Ishikawa (cell line): ENCODE data around the gene PON3.

Source experiments
- CEBPB ChIP-seq: IDR thresholded peaks from 2 replicates; pipeline ENCODE4 v1.6.1; 2012
- CREB1 ChIP-seq: IDR thresholded peaks from 2 replicates; pipeline ENCODE4 v1.6.1; 2012; ENCODE audit warnings: low read depth
- EP300 ChIP-seq: IDR thresholded peaks from 2 replicates; pipeline ENCODE4 v1.6.1; 2012; ENCODE audit warnings: borderline replicate concordance
- FOXM1 ChIP-seq: IDR thresholded peaks from 2 replicates; pipeline ENCODE4 v1.6.1; 2012; ENCODE audit warnings: low read depth, borderline replicate concordance
- MAX ChIP-seq: IDR thresholded peaks from 2 replicates; pipeline ENCODE4 v1.6.1; 2012
- NFIC ChIP-seq: IDR thresholded peaks from 2 replicates; pipeline ENCODE4 v1.6.1; 2012
- RAD21 ChIP-seq: IDR thresholded peaks from 2 replicates; pipeline ENCODE4 v1.6.1; 2012; ENCODE audit warnings: low read depth
- REST ChIP-seq: IDR thresholded peaks from 2 replicates; pipeline ENCODE4 v1.6.1; 2012; ENCODE audit warnings: low read depth, mild to moderate bottlenecking
- TAF1 ChIP-seq: IDR thresholded peaks from 2 replicates; pipeline ENCODE4 v1.6.1; 2012; ENCODE audit warnings: low read depth, mild to moderate bottlenecking
- TCF12 ChIP-seq: IDR thresholded peaks from 2 replicates; pipeline ENCODE4 v1.6.1; 2012; ENCODE audit warnings: low read depth
- TEAD4 ChIP-seq: IDR thresholded peaks from 2 replicates; pipeline ENCODE4 v1.6.1; 2012
- ZBTB7A ChIP-seq: IDR thresholded peaks from 2 replicates; pipeline ENCODE4 v1.6.1; 2012; ENCODE audit warnings: low read depth
- TF ChIP-seq, protein P1 (sequence below): IDR thresholded peaks from 2 replicates; pipeline ENCODE4 v1.6.1; 2012

DNA sequence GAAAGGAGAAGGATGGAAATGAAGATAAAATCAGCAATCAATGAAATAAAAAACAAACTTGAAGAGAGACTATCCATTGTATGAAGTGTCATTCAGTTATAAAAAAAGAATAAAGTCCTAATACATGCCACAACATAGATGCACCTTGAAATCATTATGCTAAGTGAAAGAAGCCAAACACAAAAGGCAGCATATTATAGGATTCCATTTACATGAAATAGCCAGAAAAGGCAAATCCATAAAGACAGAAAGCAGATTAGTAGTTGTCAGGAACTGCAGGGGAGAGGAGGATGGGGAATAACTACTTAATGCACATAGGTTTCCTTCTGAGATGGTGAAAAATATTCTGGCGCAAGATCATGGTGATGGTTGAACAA is 65.2 kb downstream of the PON3 start:
- TF ChIP-seq EP300 (no peak), NFIC (no peak), RAD21 (no peak), TCF12 (no peak), CEBPB (no peak), TAF1 (no peak), MAX (no peak), REST (no peak), TEAD4 (no peak), FOXM1 (no peak), ZBTB7A (no peak), CREB1 (no peak)
- TF ChIP-seq, protein P1, sequence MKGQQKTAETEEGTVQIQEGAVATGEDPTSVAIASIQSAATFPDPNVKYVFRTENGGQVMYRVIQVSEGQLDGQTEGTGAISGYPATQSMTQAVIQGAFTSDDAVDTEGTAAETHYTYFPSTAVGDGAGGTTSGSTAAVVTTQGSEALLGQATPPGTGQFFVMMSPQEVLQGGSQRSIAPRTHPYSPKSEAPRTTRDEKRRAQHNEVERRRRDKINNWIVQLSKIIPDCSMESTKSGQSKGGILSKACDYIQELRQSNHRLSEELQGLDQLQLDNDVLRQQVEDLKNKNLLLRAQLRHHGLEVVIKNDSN = no peak
